IPS-20b (cell line): ENCODE data around the gene SLC13A1.

Source experiments
- H3K27ac ChIP-seq: one replicate; pipeline ENCODE4 v1.5.1; 2013; ENCODE audit warnings: low read length
- H3K27me3 ChIP-seq: 2 replicates; pipeline ENCODE4 v1.6.1; 2013; ENCODE audit warnings: mild to moderate bottlenecking, low read length, inconsistent platforms; ENCODE audit not compliant: insufficient read depth
- H3K36me3 ChIP-seq: 2 replicates; pipeline ENCODE4 v1.6.1; 2013; ENCODE audit warnings: low read depth, mild to moderate bottlenecking, inconsistent platforms, low read length, moderate library complexity; ENCODE audit not compliant: insufficient read depth
- H3K4me1 ChIP-seq: 2 replicates; pipeline ENCODE4 v1.6.1; 2013; ENCODE audit warnings: mild to moderate bottlenecking, control low read depth, inconsistent platforms, low read length, moderate library complexity; ENCODE audit not compliant: insufficient read depth
- H3K4me3 ChIP-seq: 2 replicates; pipeline ENCODE4 v1.5.1; 2013; ENCODE audit warnings: mild to moderate bottlenecking, low read length, inconsistent platforms
- H3K9ac ChIP-seq: 2 replicates; pipeline ENCODE4 v1.6.1; 2013; ENCODE audit warnings: low read depth, mild to moderate bottlenecking, inconsistent platforms, low read length, moderate library complexity
- H3K9me3 ChIP-seq: 2 replicates; pipeline ENCODE4 v1.6.1; 2013; ENCODE audit warnings: mild to moderate bottlenecking, low read depth, low read length, inconsistent platforms; ENCODE audit not compliant: insufficient read depth

Gene SLC13A1

GRCh38 chr7:123143252-123144006 lies 56.3 kb downstream of the SLC13A1 start:
- Histone ChIP-seq H3K27ac (no peak overlapping the region), H3K36me3 (no peaks in the 10 kb centered on the region), H3K27me3 (no peaks in the 10 kb centered on the region), H3K9ac (no peak overlapping the region), H3K9me3 (no peaks in the 10 kb centered on the region), H3K4me3 (no peak overlapping the region), H3K4me1 (no peaks in the 10 kb centered on the region)

- H3K4me3 ChIP-seq, result no peak overlapping the region
- no peaks in the 10 kb centered on the region for H3K27me3 ChIP-seq
- H3K4me1 ChIP-seq, result no peaks in the 10 kb centered on the region
- H3K36me3 ChIP-seq, result no peaks in the 10 kb centered on the region
- no peaks in the 10 kb centered on the region for H3K9me3 ChIP-seq
- H3K27ac ChIP-seq, result no peak overlapping the region
- no peak overlapping the region for H3K9ac ChIP-seq
Observed at GRCh38 chr7:123140561-123140960, 59.2 kb downstream of the SLC13A1 start.

DNA sequence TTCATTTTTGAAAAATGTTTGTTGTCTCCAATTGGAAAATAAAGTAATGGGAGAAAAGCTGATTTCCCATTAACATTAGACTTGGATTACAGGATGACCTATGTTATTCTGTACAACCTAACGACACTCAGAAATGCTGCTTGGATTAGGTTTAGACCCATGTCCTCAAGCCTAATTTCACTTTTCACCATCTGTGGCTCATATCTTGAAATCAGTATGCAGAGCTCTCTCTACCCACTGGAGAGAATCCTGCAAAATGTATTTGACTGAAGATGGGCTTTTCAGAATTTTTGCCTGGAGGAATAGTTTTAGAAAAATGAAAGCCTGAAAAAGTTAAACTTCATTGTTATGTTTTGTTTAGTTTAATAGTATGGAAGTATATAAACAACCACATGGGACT lies 63.8 kb downstream of the SLC13A1 start:
- H3K4me1 ChIP-seq, result no peaks in the 10 kb centered on the region
- H3K9me3 ChIP-seq, result no peaks in the 10 kb centered on the region
- H3K4me3 ChIP-seq, result no peak overlapping the region
- H3K27ac ChIP-seq, result no peak overlapping the region
- no peaks in the 10 kb centered on the region for H3K36me3 ChIP-seq
- no peak overlapping the region for H3K9ac ChIP-seq
- H3K27me3 ChIP-seq, result no peaks in the 10 kb centered on the region

GRCh38 chr7:123133924-123134323 lies 65.8 kb downstream of the SLC13A1 start:
- H3K36me3 ChIP-seq, result no peaks in the 10 kb centered on the region
- no peak overlapping the region for H3K27ac ChIP-seq
- no peak overlapping the region for H3K4me3 ChIP-seq
- H3K27me3 ChIP-seq, result no peaks in the 10 kb centered on the region
- no peaks in the 10 kb centered on the region for H3K9me3 ChIP-seq
- no peaks in the 10 kb centered on the region for H3K4me1 ChIP-seq
- H3K9ac ChIP-seq, result no peak overlapping the region

- Histone ChIP-seq H3K4me1 (no peaks in the 10 kb centered on the region), H3K36me3 (no peaks in the 10 kb centered on the region), H3K9me3 (no peaks in the 10 kb centered on the region), H3K4me3 (no peak overlapping the region), H3K27me3 (no peaks in the 10 kb centered on the region), H3K9ac (no peak overlapping the region), H3K27ac (no peak overlapping the region)
Observed at GRCh38 chr7:123131961-123132360, 67.8 kb downstream of the SLC13A1 start.

DNA sequence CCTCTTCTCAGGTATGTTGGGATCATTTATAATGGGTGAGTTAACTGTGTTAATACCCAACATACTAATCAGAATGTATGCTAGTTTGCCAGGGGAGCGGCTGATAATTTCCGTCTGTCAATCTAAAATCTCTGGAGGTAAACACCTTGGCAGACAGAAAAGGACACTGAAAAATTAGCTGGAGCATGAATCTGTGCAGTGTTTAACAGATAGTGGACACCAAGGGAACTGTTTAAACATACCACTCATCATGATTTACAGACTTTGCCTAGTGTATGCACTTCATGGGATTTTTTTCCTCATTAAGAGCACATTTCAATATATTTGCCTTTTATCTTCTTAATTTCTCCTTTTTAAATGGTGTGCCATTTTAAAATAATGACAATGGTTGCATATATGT lies 68.2 kb downstream of the SLC13A1 start:
- Histone ChIP-seq H3K27me3 (no peaks in the 10 kb centered on the region), H3K9ac (no peak overlapping the region), H3K9me3 (no peaks in the 10 kb centered on the region), H3K4me3 (no peak overlapping the region), H3K36me3 (no peaks in the 10 kb centered on the region), H3K27ac (no peak overlapping the region), H3K4me1 (no peaks in the 10 kb centered on the region)

DNA sequence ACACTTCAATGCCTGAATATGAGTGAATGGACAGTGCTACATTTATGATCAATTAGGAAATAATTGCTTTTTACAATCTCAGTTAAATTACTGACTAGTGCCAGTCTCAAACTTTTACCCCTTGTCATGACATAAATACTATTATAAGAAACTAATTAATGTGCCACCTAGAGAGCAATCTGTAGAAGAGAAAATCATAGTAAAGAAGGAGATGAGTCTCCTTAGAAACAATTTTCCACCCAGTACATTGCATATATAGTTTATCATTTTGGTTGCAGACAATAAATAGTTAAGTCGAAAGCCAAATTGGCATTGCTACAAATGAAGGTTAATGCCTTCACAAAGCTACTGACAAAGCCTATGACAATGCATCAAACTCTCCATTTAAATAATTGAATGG lies 68.6 kb downstream of the SLC13A1 start:
- no peaks in the 10 kb centered on the region for H3K9me3 ChIP-seq
- H3K27me3 ChIP-seq, result no peaks in the 10 kb centered on the region
- no peak overlapping the region for H3K27ac ChIP-seq
- H3K9ac ChIP-seq, result no peak overlapping the region
- no peaks in the 10 kb centered on the region for H3K36me3 ChIP-seq
- H3K4me3 ChIP-seq, result no peak overlapping the region
- no peaks in the 10 kb centered on the region for H3K4me1 ChIP-seq

DNA sequence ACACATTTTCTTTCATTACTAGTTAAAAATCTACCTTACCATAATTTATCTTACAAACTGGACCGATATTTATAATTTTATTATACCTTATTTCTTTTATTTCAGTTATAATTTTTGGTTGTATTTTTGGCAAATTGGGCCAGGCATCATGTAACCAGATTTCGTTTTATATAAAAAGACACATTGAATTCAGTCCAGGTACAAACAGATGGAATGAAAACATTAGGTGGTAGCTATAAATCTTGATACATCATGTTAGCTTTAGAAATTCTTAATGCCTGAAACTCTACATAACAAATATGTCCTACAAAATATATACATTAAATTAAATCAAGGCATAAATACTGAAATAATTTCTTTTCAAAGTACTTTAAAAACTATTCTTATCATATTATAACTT lies 73.1 kb downstream of the SLC13A1 start:
- H3K27me3 ChIP-seq, result no peaks in the 10 kb centered on the region
- H3K4me3 ChIP-seq, result no peak overlapping the region
- no peaks in the 10 kb centered on the region for H3K4me1 ChIP-seq
- H3K36me3 ChIP-seq, result no peaks in the 10 kb centered on the region
- no peak overlapping the region for H3K27ac ChIP-seq
- H3K9me3 ChIP-seq, result no peaks in the 10 kb centered on the region
- H3K9ac ChIP-seq, result no peak overlapping the region

GRCh38 chr7:123126171-123126570 lies 73.6 kb downstream of the SLC13A1 start:
- Histone ChIP-seq H3K27me3 (no peaks in the 10 kb centered on the region), H3K9me3 (no peaks in the 10 kb centered on the region), H3K9ac (no peak overlapping the region), H3K4me3 (no peak overlapping the region), H3K27ac (no peak overlapping the region), H3K36me3 (no peaks in the 10 kb centered on the region), H3K4me1 (no peaks in the 10 kb centered on the region)

GRCh38 chr7:123125231-123125630 lies 74.5 kb downstream of the SLC13A1 start:
- Histone ChIP-seq H3K9me3 (no peaks in the 10 kb centered on the region), H3K27ac (no peak overlapping the region), H3K36me3 (no peaks in the 10 kb centered on the region)

GRCh38 chr7:123122916-123123315 lies 76.9 kb downstream of the SLC13A1 start:
- no peaks in the 10 kb centered on the region for H3K36me3 ChIP-seq
- H3K27ac ChIP-seq, result no peak overlapping the region
- no peaks in the 10 kb centered on the region for H3K9me3 ChIP-seq
- H3K9ac ChIP-seq, result no peak overlapping the region
- H3K27me3 ChIP-seq, result no peaks in the 10 kb centered on the region
- H3K4me1 ChIP-seq, result peaks cover 7% of the 10 kb centered on the region; the same call in 1 of the 2 replicates
- no peak overlapping the region for H3K4me3 ChIP-seq

More at GRCh38 chr7:123125231-123125630, 74.5 kb downstream of the SLC13A1 start:
- Histone ChIP-seq H3K27me3 (no peaks in the 10 kb centered on the region), H3K9ac (no peak overlapping the region), H3K4me1 (no peaks in the 10 kb centered on the region), H3K4me3 (no peak overlapping the region)

DNA sequence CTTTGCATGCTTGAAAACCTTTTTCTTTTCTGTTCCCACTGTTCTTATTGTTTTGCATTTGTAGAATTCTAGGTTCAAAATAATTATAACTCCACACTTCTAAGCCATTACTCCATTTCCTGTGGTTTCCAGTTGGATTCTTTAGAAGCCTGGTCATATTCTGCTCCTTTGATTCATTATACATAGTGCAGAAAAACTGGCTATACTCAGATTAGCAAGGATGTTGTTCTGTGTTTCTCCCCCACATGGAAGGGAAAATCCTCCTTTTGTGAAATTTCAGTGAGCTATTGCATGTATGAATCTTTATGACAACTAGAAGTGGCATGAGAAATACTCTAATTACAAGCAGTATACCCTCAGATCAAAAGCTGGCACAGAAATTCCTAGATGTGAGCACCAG lies 79.5 kb downstream of the SLC13A1 start:
- Histone ChIP-seq H3K4me3 (no peak overlapping the region), H3K27ac (no peak overlapping the region), H3K36me3 (no peaks in the 10 kb centered on the region)

More for the DNA sequence above, 79.5 kb downstream of the SLC13A1 start:
- H3K9ac ChIP-seq, result no peak overlapping the region
- no peaks in the 10 kb centered on the region for H3K27me3 ChIP-seq
- no peaks in the 10 kb centered on the region for H3K9me3 ChIP-seq
- H3K4me1 ChIP-seq, result peaks cover 14% of the 10 kb centered on the region
